ENCODE measurements around the gene C9orf152.

The C9orf152 gene

GRCh38 chr9:110179734-110180133 lies 28.2 kb downstream of the C9orf152 start:
- no peak for DNase-seq

- DNase-seq = no peak
Observed at GRCh38 chr9:110178281-110178680, 29.7 kb downstream of the C9orf152 start.

- no peak for DNase-seq
Observed at GRCh38 chr9:110175275-110175968, 32.5 kb downstream of the C9orf152 start.

GRCh38 chr9:110173322-110173642 lies 34.7 kb downstream of the C9orf152 start:
- DNase-seq = no peak

- no peak for DNase-seq
Observed at GRCh38 chr9:110170357-110171257, 37.4 kb downstream of the C9orf152 start.

GRCh38 chr9:110168486-110168885 lies 39.5 kb downstream of the C9orf152 start:
- DNase-seq = no peak

GRCh38 chr9:110161940-110162339 lies 46.0 kb downstream of the C9orf152 start:
- DNase-seq = no peak

- no peak for DNase-seq
Observed at GRCh38 chr9:110160685-110161084, 47.3 kb downstream of the C9orf152 start.

GRCh38 chr9:110160123-110160522 lies 47.8 kb downstream of the C9orf152 start:
- no peak for DNase-seq

- no peak for DNase-seq
Observed at GRCh38 chr9:110157823-110158664, 49.9 kb downstream of the C9orf152 start.

GRCh38 chr9:110156902-110157301 lies 51.1 kb downstream of the C9orf152 start:
- peak in 1 of 2 donors; percentile 8 for DNase-seq

GRCh38 chr9:110156416-110156815 lies 51.5 kb downstream of the C9orf152 start:
- no peak for DNase-seq

GRCh38 chr9:110155751-110156150 lies 52.2 kb downstream of the C9orf152 start:
- DNase-seq = no peak

- no peak for DNase-seq
Observed at GRCh38 chr9:110153431-110153830, 54.5 kb downstream of the C9orf152 start.

GRCh38 chr9:110152704-110153374 lies 55.1 kb downstream of the C9orf152 start:
- DNase-seq = no peak

Measured in activated CD4-positive, alpha-beta T cell treated with anti-CD3 and anti-CD28 coated beads for 4 hours (primary cell).